Peyer's patch (tissue), 4 donors: ENCODE data around the gene SIGLEC12. TPM values are rescaled to one million over a fixed set of nuclear protein-coding genes. Genes with fewer than 3 reads are reported as not detected.

Experiments used
- DNase-seq, 3 donors: peaks; one replicate each; pipeline ENCODE4 v3.0.0-alpha.2; 2017 to 2019
- H3K27ac ChIP-seq, 4 donors: fragments of 200-600 bp; sonication (generic); one replicate each; pipeline ENCODE4 v1.5.1; 2016 to 2019
- H3K27me3 ChIP-seq, 2 donors: fragments of 200-600 bp; sonication (generic); one replicate each; pipeline ENCODE4 v1.5.1; 2019
- H3K36me3 ChIP-seq, 3 donors: fragments of 200-600 bp; sonication (generic); one replicate each; pipeline ENCODE4 v1.5.1; 2016 to 2019
- H3K4me1 ChIP-seq, 4 donors: fragments of 200-600 bp; sonication (generic); one replicate each; pipeline ENCODE4 v1.5.1; 2016 to 2019
- H3K4me3 ChIP-seq, 4 donors: fragments of 200-600 bp; sonication (generic); 1 replicate in 3 of 4; 2 replicates in 1 of 4; pipeline ENCODE4 v1.5.1; 2016 to 2019; ENCODE audit warnings: mild to moderate bottlenecking in 1 of 4
- H3K9me3 ChIP-seq, 4 donors: fragments of 200-600 bp; sonication (generic); one replicate each; pipeline ENCODE4 v1.5.1; 2016 to 2019; ENCODE audit warnings: mild to moderate bottlenecking in 1 of 4
- CTCF ChIP-seq, 6 experiments: fragments of 450-650 bp in 4 of 6; fragments of 200-600 bp in 2 of 6; sonication (generic) in 1 of 6; IDR thresholded peaks; one replicate each; pipeline ENCODE4 v1.5.1; 2017 to 2019; ENCODE audit warnings: antibody characterized with exemption in 6 of 6, mild to moderate bottlenecking in 3 of 6, moderate library complexity in 1 of 6
- POLR2A ChIP-seq, 2 donors: fragments of 450-650 bp; IDR thresholded peaks; one replicate each; pipeline ENCODE4 v1.5.1; 2017; ENCODE audit warnings: antibody characterized with exemption in 2 of 2, mild to moderate bottlenecking in 2 of 2, moderate library complexity in 2 of 2
- total RNA-seq, 4 donors: library from RNA; depleted of rRNA; stranded (reverse); fragments of >200 nt; gene quantifications; one replicate each; pipeline ENCODE4 v1.1.0, GENCODE V29; 2016

The SIGLEC12 gene
- total RNA-seq, 4 donors from 2014 or later, result 2.5 to 3.3 TPM; not detected in 2

GRCh38 chr19:51476164-51476563 lies 25.4 kb downstream of the SIGLEC12 start:
- peaks cover 0 to 9% (median 0%) of the 10 kb centered on the region in 4 donors for H3K4me1 ChIP-seq
- H3K4me3 ChIP-seq, result no peak overlapping the region
- H3K27ac ChIP-seq, result peak overlapping the region in 2 of 4 donors; percentile 78 to 87
- H3K9me3 ChIP-seq, result no peaks in the 10 kb centered on the region
- no peaks in the 10 kb centered on the region for H3K27me3 ChIP-seq
- no peak for DNase-seq
- H3K36me3 ChIP-seq, result no peaks in the 10 kb centered on the region
- TF ChIP-seq CTCF (IDR thresholded peaks at IDR 0.05), result no peak
- TF ChIP-seq POLR2A (IDR thresholded peaks at IDR 0.05), result no peak

GRCh38 chr19:51473009-51473707 lies 28.4 kb downstream of the SIGLEC12 start:
- no peaks in the 10 kb centered on the region for H3K27me3 ChIP-seq
- peak overlapping the region in 3 of 4 donors; percentile 47 to 86 (median 78) for H3K27ac ChIP-seq
- H3K4me3 ChIP-seq, result peak overlapping the region in 1 of 4 donors; percentile 10
- H3K36me3 ChIP-seq, result no peaks in the 10 kb centered on the region
- no peaks in the 10 kb centered on the region for H3K9me3 ChIP-seq
- H3K4me1 ChIP-seq, result peaks cover 0 to 9% (median 0%) of the 10 kb centered on the region in 4 donors
- DNase-seq, result peak; percentile 75 to 95 (median 89)
- peak; percentile 30 to 67 for TF ChIP-seq POLR2A (IDR thresholded peaks at IDR 0.05)
- TF ChIP-seq CTCF (IDR thresholded peaks at IDR 0.05), result peak; percentile 75 to 91 (median 86)

- no peaks in the 10 kb centered on the region for H3K27me3 ChIP-seq
- no peaks in the 10 kb centered on the region for H3K9me3 ChIP-seq
- peak overlapping the region in 2 of 4 donors; percentile 78 to 86 for H3K27ac ChIP-seq
- H3K4me1 ChIP-seq, result peaks cover 0 to 9% (median 0%) of the 10 kb centered on the region in 4 donors
- H3K4me3 ChIP-seq, result no peak overlapping the region
- no peak for TF ChIP-seq CTCF (IDR thresholded peaks at IDR 0.05)
- TF ChIP-seq POLR2A (IDR thresholded peaks at IDR 0.05), result no peak
- no peaks in the 10 kb centered on the region for H3K36me3 ChIP-seq
- peak in 1 of 3 donors; percentile 18 for DNase-seq
Observed at GRCh38 chr19:51472607-51473006, 29.0 kb downstream of the SIGLEC12 start.

- no peak for DNase-seq
- H3K27ac ChIP-seq, result no peak overlapping the region
- H3K4me1 ChIP-seq, result peaks cover 0 to 9% (median 0%) of the 10 kb centered on the region in 4 donors
- H3K4me3 ChIP-seq, result no peak overlapping the region
- H3K27me3 ChIP-seq, result no peaks in the 10 kb centered on the region
- no peaks in the 10 kb centered on the region for H3K36me3 ChIP-seq
- TF ChIP-seq POLR2A (IDR thresholded peaks at IDR 0.05), result no peak
- no peak for TF ChIP-seq CTCF (IDR thresholded peaks at IDR 0.05)
- H3K9me3 ChIP-seq, result no peaks in the 10 kb centered on the region
Observed at GRCh38 chr19:51471527-51471926, 30.1 kb downstream of the SIGLEC12 start.

- DNase-seq, result peak in 1 of 3 donors; percentile 11
- H3K4me1 ChIP-seq, result peaks cover 0 to 9% (median 0%) of the 10 kb centered on the region in 4 donors
- no peaks in the 10 kb centered on the region for H3K9me3 ChIP-seq
- H3K27me3 ChIP-seq, result no peaks in the 10 kb centered on the region
- no peak overlapping the region for H3K4me3 ChIP-seq
- TF ChIP-seq POLR2A (IDR thresholded peaks at IDR 0.05) (no peak), CTCF (IDR thresholded peaks at IDR 0.05) (no peak)
- no peak overlapping the region for H3K27ac ChIP-seq
- no peaks in the 10 kb centered on the region for H3K36me3 ChIP-seq
Observed at GRCh38 chr19:51470966-51471365, 30.6 kb downstream of the SIGLEC12 start.
